Nephron progenitor cell (in vitro differentiated cells): Measurements from ENCODE around the gene ABHD11.

Experiments used
- DNase-seq: peaks from one replicate; pipeline ENCODE4 v3.0.0; 2021
- H3K27ac Mint-ChIP-seq: 2 replicates; pipeline ENCODE4 v1.8.0; 2021; ENCODE audit warnings: mild to moderate bottlenecking, moderate library complexity, mixed read lengths
- H3K27me3 Mint-ChIP-seq: 2 replicates; pipeline ENCODE4 v1.8.0; 2021; ENCODE audit warnings: mild to moderate bottlenecking, low read depth, mixed read lengths; ENCODE audit not compliant: poor library complexity
- H3K36me3 Mint-ChIP-seq: 2 replicates; pipeline ENCODE4 v1.8.0; 2021; ENCODE audit warnings: low read depth, mixed read lengths
- H3K4me1 Mint-ChIP-seq: 2 replicates; pipeline ENCODE4 v1.8.0; 2021; ENCODE audit warnings: mixed read lengths
- H3K4me3 Mint-ChIP-seq: 2 replicates; pipeline ENCODE4 v1.8.0; 2021; ENCODE audit warnings: mild to moderate bottlenecking, moderate library complexity, mixed read lengths
- H3K9me3 Mint-ChIP-seq: 2 replicates; pipeline ENCODE4 v1.8.0; 2021; ENCODE audit warnings: mild to moderate bottlenecking, moderate library complexity, mixed read lengths
- CTCF ChIP-seq: fragments of 200-600 bp; sonication (generic); IDR thresholded peaks from 2 replicates; pipeline ENCODE4 v1.5.0; 2021; ENCODE audit warnings: antibody characterized with exemption

Gene ABHD11

GRCh38 chr7:73696372-73696771, 42.2 kb downstream of the ABHD11 start:
- no peak for DNase-seq
- H3K36me3 Mint-ChIP-seq: peaks cover 38% of the 10 kb centered on the region
- TF ChIP-seq CTCF: no peak
- H3K4me1 Mint-ChIP-seq: no peaks in the 10 kb centered on the region
- peak overlapping the region; percentile 42 for H3K27ac Mint-ChIP-seq
- no peaks in the 10 kb centered on the region for H3K9me3 Mint-ChIP-seq
- H3K27me3 Mint-ChIP-seq: no peaks in the 10 kb centered on the region
- H3K4me3 Mint-ChIP-seq: no peak overlapping the region

- Mint-ChIP-seq H3K27ac (no peak overlapping the region), H3K4me1 (no peaks in the 10 kb centered on the region), H3K9me3 (no peaks in the 10 kb centered on the region), H3K27me3 (peaks cover 2% of the 10 kb centered on the region), H3K4me3 (no peak overlapping the region), H3K36me3 (peaks cover 57% of the 10 kb centered on the region)
- no peak for DNase-seq
- no peak for TF ChIP-seq CTCF
Observed at GRCh38 chr7:73690646-73691045, 48.0 kb downstream of the ABHD11 start.

GRCh38 chr7:73688288-73688687, 50.3 kb downstream of the ABHD11 start:
- Mint-ChIP-seq H3K4me1 (peaks cover 7% of the 10 kb centered on the region), H3K27me3 (peaks cover 2% of the 10 kb centered on the region), H3K27ac (no peak overlapping the region), H3K36me3 (peaks cover 46% of the 10 kb centered on the region), H3K4me3 (no peak overlapping the region), H3K9me3 (no peaks in the 10 kb centered on the region)
- no peak for TF ChIP-seq CTCF
- DNase-seq: no peak
